GM12878 (cell line): ENCODE data around the gene CDC42EP1. TPM values are rescaled to one million over a fixed set of nuclear protein-coding genes. Genes with fewer than 3 reads are reported as not detected.

Source experiments
- ATAC-seq: fragments of 200-7000 bp; cut with Tn5 transposase; 3 replicates; pipeline ENCODE4 v1.9.1; 2020; ENCODE audit warnings: mild to moderate bottlenecking, moderate library complexity
- BruUV-seq: library from RNA; stranded (reverse); fragments of 400-500 nt; replicated peaks from 2 replicates; lab custom pipeline; 2021; lab: Mats Ljungman, UMichigan
- CTCF ChIA-PET: fragments of 300-600 bp; sonication (Branson Sonifier 250); formaldehyde crosslinking; extraction: SDS; loops from one replicate; lab custom pipeline; 2021; ENCODE audit warnings: inconsistent platforms; lab: Yijun Ruan, JAX
- POLR2A ChIA-PET: fragments of 350-600 bp; formaldehyde crosslinking; extraction: SDS; loops from one replicate; lab custom pipeline; 2021; ENCODE audit warnings: inconsistent platforms; lab: Charles Lee
- RAD21 ChIA-PET: fragments of 300-600 bp; sonication (Branson Sonifier 250); formaldehyde crosslinking; loops from one replicate; lab custom pipeline; 2023; ENCODE audit warnings: antibody characterized with exemption; ENCODE audit not compliant: unreplicated experiment; lab: Charles Lee
- SMC1A ChIA-PET: fragments of 300-600 bp; sonication (Branson Sonifier 250); formaldehyde crosslinking; loops from one replicate; lab custom pipeline; 2023; ENCODE audit not compliant: unreplicated experiment, uncharacterized antibody; lab: Charles Lee
- DNase-seq: peaks from one replicate; pipeline ENCODE4 v3.0.0-alpha.2; 2011; ENCODE audit warnings: low read depth, low spot score
- FAIRE-seq: peaks from 3 replicates; lab custom pipeline; 2011; peaks lifted over from hg19 to GRCh38; lab: Jason Lieb, UNC
- H2AFZ ChIP-seq: 2 replicates; pipeline ENCODE4 v1.6.0; 2011; ENCODE audit warnings: low read depth, low read length, control low read depth; ENCODE audit not compliant: control insufficient read depth
- H3K27ac ChIP-seq: 2 replicates; pipeline ENCODE4 v1.5.1; 2011; ENCODE audit warnings: control low read depth; ENCODE audit not compliant: control insufficient read depth, insufficient read depth
- H3K27me3 ChIP-seq, 2 experiments: replicated peaks in 1 of 2; 2 replicates each; pipeline versions ENCODE4 v1.6.0 to v1.6.1; 2011; ENCODE audit warnings: low read length in 1 of 2; ENCODE audit not compliant: control insufficient read depth in 2 of 2, insufficient read depth in 2 of 2
- H3K36me3 ChIP-seq, 2 experiments: 2 replicates each; pipeline ENCODE4 v1.5.1; 2011; ENCODE audit warnings: low read length in 1 of 2; ENCODE audit not compliant: control insufficient read depth in 2 of 2, insufficient read depth in 2 of 2
- H3K4me1 ChIP-seq: 2 replicates; pipeline ENCODE4 v1.6.1; 2011; ENCODE audit warnings: mild to moderate bottlenecking, low read length, moderate library complexity, mixed read lengths; ENCODE audit not compliant: control insufficient read depth, insufficient read depth
- H3K4me2 ChIP-seq: 2 replicates; pipeline ENCODE4 v1.6.0; 2011; ENCODE audit warnings: control low read depth; ENCODE audit not compliant: control insufficient read depth, insufficient read depth
- H3K4me3 ChIP-seq: fragments of 200-600 bp; sonication (generic); 2 replicates; pipeline ENCODE4 v1.5.1; 2016
- H3K79me2 ChIP-seq: 2 replicates; pipeline ENCODE4 v1.6.0; 2011; ENCODE audit warnings: low read length; ENCODE audit not compliant: control insufficient read depth, insufficient read depth
- H3K9ac ChIP-seq: 2 replicates; pipeline ENCODE4 v1.8.0; 2011; ENCODE audit warnings: low read length, control low read depth, mixed read lengths; ENCODE audit not compliant: control insufficient read depth, insufficient read depth
- H3K9me3 ChIP-seq: replicated peaks from 3 replicates; pipeline ENCODE4 v1.5.1; 2011; ENCODE audit warnings: mild to moderate bottlenecking, low read length; ENCODE audit not compliant: control insufficient read depth, insufficient read depth
- H4K20me1 ChIP-seq: 2 replicates; pipeline ENCODE4 v1.6.0; 2011; ENCODE audit not compliant: control insufficient read depth, insufficient read depth
- BHLHE40 ChIP-seq, 2 experiments: fragments of 450-650 bp in 1 of 2; IDR thresholded peaks; 2 replicates each; pipeline ENCODE4 v1.6.1; 2011 to 2017; ENCODE audit warnings: low read depth in 2 of 2, borderline replicate concordance in 1 of 2, improper control_type of control experiment in 1 of 2, low read length in 1 of 2, mild to moderate bottlenecking in 1 of 2
- MYC ChIP-seq: IDR thresholded peaks from 2 replicates; pipeline ENCODE4 v1.6.1; 2011; ENCODE audit warnings: mild to moderate bottlenecking, low read length, moderate library complexity, inconsistent platforms; ENCODE audit not compliant: insufficient read depth, insufficient replicate concordance, insufficient read length, severe bottlenecking
- PML ChIP-seq: IDR thresholded peaks from 2 replicates; pipeline ENCODE4 v1.6.1; 2012; ENCODE audit warnings: low read length, inconsistent platforms
- RFX5 ChIP-seq: IDR thresholded peaks from 2 replicates; pipeline ENCODE4 v1.6.1; 2011; ENCODE audit warnings: low read depth, low read length, improper control_type of control experiment
- ZNF24 ChIP-seq: fragments of 450-650 bp; IDR thresholded peaks from 2 replicates; pipeline ENCODE4 v1.6.1; 2017; ENCODE audit warnings: antibody characterized with exemption, mild to moderate bottlenecking
- WGBS: methylation state at CpG from one replicate; pipeline ENCODE4 v1.1.6; 2016; ENCODE audit warnings: low lambda C conversion rate; ENCODE audit not compliant: insufficient replicate concordance, insufficient coverage; ENCODE audit errors: missing lambda C conversion rate; 5-methylcytosine and 5-hydroxymethylcytosine counted together
- in situ Hi-C: fragments of 300-500 bp; cut with MboI; formaldehyde crosslinking; loops from 9 replicates; pipeline ENCODE4 v1.14.3; 2018; ENCODE audit warnings: mixed read lengths
- intact Hi-C: fragments of 100-400 bp; cut with micrococcal nuclease; formaldehyde crosslinking; loops from one replicate; pipeline ENCODE4 v1.14.2; 2022; ENCODE audit not compliant: unreplicated experiment
- polyA plus RNA-seq, 11 experiments: library from polyadenylated mRNA; depleted of rRNA in 4 of 11; unstranded in 6 of 11; stranded (reverse) in 5 of 11; fragments of >200 nt; fragmentation: Nextera tagmentation in 4 of 11; fragmentation: Illumina TruSeq in 1 of 11; extraction: Ambion mirVana in 4 of 11; extraction: Trizol in 1 of 11; gene quantifications; 1 replicate in 1 of 11; 2 replicates in 10 of 11; pipeline versions ENCODE4 v1.2.1 to v1.2.3, GENCODE V29; 2011 to 2016; ENCODE audit warnings: inconsistent platforms in 2 of 11, missing spikeins in 2 of 11, low read depth in 1 of 11
- total RNA-seq, 4 experiments: library from RNA; depleted of rRNA in 3 of 4; stranded (reverse); fragments of >200 nt in 3 of 4; fragmentation: Illumina TruSeq in 1 of 4; extraction: Trizol in 1 of 4; gene quantifications; 2 replicates each; pipeline versions ENCODE4 v1.2.1 to v1.2.3, GENCODE V29; 2013 to 2021
- TF ChIP-seq, protein P1 (sequence below): fragments of 450-650 bp; formaldehyde crosslinking; IDR thresholded peaks from 2 replicates; pipeline ENCODE4 v1.4.0; 2020; ENCODE audit warnings: mild to moderate bottlenecking, moderate library complexity
- TF ChIP-seq, protein P2 (sequence below): fragments of 450-650 bp; IDR thresholded peaks from 2 replicates; pipeline ENCODE4 v1.6.1; 2016; ENCODE audit warnings: mild to moderate bottlenecking, moderate library complexity, borderline replicate concordance
- TF ChIP-seq, protein P3 (sequence below): fragments of 450-650 bp; IDR thresholded peaks from 2 replicates; pipeline ENCODE4 v1.6.1; 2016; ENCODE audit warnings: mild to moderate bottlenecking

CDC42EP1 gene
- total and polyA plus RNA-seq, 10 of the 15 experiments (the other 5 are each of a cell fraction or from before 2014, with no cell fraction given) = 0.04 to 0.33 (median 0.09) TPM; not detected in 7

DNA sequence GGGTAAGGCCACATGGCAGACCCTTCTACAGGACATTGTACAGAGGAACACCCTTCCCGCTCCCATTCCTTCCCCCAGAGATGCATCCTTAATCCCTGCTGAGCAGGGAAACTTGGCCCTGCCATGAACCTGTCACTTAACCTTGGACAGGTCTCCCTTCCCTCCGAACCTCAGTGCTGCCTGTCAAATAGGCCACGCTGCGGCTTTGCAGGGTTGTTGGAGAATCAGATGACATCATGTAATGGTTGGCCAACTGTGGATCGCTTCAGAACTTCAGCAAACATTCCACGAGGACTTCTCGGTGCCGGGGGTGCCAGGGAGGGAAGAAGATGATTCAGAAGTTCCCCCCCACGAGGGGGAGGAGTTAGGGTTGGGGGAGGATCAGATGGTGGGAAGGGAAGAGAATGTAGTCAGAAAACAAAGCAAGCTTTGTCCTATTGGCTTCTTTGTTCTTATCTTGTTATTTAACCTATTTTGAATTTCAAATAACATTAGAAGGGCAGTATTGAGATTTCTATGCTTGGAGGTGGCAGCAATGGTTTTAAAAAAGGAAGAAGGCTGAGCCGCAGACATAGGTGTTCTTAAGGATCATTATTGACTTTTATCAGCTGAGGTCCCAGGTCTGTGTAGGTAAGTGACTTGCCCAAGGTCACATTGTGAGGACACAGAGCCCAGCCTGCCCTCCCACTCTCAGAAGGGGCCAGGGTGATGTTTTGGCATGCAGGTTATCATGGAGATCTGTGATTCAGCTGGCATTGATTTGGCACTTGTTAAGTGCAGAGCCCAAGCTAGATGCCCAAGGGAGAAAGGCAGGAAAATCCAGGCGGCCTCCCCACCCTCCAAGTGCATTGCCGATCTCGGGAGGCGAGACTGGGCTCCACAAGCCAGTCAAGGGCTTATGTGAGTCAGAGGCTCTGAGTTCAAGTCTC, 3.1 kb downstream of the CDC42EP1 start (continued):
- TF ChIP-seq, protein P1, sequence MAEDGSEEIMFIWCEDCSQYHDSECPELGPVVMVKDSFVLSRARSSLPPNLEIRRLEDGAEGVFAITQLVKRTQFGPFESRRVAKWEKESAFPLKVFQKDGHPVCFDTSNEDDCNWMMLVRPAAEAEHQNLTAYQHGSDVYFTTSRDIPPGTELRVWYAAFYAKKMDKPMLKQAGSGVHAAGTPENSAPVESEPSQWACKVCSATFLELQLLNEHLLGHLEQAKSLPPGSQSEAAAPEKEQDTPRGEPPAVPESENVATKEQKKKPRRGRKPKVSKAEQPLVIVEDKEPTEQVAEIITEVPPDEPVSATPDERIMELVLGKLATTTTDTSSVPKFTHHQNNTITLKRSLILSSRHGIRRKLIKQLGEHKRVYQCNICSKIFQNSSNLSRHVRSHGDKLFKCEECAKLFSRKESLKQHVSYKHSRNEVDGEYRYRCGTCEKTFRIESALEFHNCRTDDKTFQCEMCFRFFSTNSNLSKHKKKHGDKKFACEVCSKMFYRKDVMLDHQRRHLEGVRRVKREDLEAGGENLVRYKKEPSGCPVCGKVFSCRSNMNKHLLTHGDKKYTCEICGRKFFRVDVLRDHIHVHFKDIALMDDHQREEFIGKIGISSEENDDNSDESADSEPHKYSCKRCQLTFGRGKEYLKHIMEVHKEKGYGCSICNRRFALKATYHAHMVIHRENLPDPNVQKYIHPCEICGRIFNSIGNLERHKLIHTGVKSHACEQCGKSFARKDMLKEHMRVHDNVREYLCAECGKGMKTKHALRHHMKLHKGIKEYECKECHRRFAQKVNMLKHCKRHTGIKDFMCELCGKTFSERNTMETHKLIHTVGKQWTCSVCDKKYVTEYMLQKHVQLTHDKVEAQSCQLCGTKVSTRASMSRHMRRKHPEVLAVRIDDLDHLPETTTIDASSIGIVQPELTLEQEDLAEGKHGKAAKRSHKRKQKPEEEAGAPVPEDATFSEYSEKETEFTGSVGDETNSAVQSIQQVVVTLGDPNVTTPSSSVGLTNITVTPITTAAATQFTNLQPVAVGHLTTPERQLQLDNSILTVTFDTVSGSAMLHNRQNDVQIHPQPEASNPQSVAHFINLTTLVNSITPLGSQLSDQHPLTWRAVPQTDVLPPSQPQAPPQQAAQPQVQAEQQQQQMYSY (CRISPR knock-in tag) = no peak

- no peak for FAIRE-seq
- H3K4me3 ChIP-seq = no peak overlapping the region
- no peak overlapping the region for H3K9ac ChIP-seq
- H3K27ac ChIP-seq = no peak overlapping the region
- no peak overlapping the region for H3K4me2 ChIP-seq
- WGBS = 83% methylated on average over 7 of the region's 7 CpGs
- intact Hi-C loops (loop anchor here (10.0 kb wide), 1 partner anchor 249 kb away; no protein-coding TSS in a partner anchor), in situ Hi-C loops (no loop called here)
- RAD21 ChIA-PET = interaction anchor here (1.2 to 8.5 kb wide), 4 partner anchors 21 to 43 kb away, joined by 3 to 237 read pairs (median 88); partner anchors contain the start of gene GGA1
- no peak for ATAC-seq
- CTCF ChIA-PET = interaction anchor here (0.8 to 22.0 kb wide), 4 partner anchors 10 to 37 kb away, joined by 3 to 541 read pairs (median 267); partner anchors contain the start of gene LGALS2
- no peaks in the 10 kb centered on the region for H4K20me1 ChIP-seq
- BruUV-seq = no TSS peak
- H3K27me3 ChIP-seq = peaks cover 16% of the 10 kb centered on the region in 2 experiments
- no peaks in the 10 kb centered on the region for H3K36me3 ChIP-seq
- H3K4me1 ChIP-seq = peaks cover 11% of the 10 kb centered on the region
- POLR2A ChIA-PET = interaction anchor here (0.6 to 4.9 kb wide), 4 partner anchors 16 to 94 kb away, joined by 3 to 39 read pairs (median 6); partner anchors contain the start of gene LGALS2
- H3K79me2 ChIP-seq = no peaks in the 10 kb centered on the region
- no peak overlapping the region for H2AFZ ChIP-seq
- no peak for DNase-seq
- SMC1A ChIA-PET = interaction anchor here (0.8 to 3.6 kb wide), 5 partner anchors 19 to 91 kb away, joined by 3 to 26 read pairs (median 5); no protein-coding TSS in a partner anchor
- H3K9me3 ChIP-seq = no peaks in the 10 kb centered on the region
- TF ChIP-seq ZNF24 (no peak), RFX5 (no peak), PML (no peak), BHLHE40 (IDR thresholded peaks at IDR 0.05; ENCODE audit: borderline replicate concordance in 1 of 2, low read depth in 2 of 2, low read length in 1 of 2) (no peak), MYC (no peak)
- TF ChIP-seq, protein P2, sequence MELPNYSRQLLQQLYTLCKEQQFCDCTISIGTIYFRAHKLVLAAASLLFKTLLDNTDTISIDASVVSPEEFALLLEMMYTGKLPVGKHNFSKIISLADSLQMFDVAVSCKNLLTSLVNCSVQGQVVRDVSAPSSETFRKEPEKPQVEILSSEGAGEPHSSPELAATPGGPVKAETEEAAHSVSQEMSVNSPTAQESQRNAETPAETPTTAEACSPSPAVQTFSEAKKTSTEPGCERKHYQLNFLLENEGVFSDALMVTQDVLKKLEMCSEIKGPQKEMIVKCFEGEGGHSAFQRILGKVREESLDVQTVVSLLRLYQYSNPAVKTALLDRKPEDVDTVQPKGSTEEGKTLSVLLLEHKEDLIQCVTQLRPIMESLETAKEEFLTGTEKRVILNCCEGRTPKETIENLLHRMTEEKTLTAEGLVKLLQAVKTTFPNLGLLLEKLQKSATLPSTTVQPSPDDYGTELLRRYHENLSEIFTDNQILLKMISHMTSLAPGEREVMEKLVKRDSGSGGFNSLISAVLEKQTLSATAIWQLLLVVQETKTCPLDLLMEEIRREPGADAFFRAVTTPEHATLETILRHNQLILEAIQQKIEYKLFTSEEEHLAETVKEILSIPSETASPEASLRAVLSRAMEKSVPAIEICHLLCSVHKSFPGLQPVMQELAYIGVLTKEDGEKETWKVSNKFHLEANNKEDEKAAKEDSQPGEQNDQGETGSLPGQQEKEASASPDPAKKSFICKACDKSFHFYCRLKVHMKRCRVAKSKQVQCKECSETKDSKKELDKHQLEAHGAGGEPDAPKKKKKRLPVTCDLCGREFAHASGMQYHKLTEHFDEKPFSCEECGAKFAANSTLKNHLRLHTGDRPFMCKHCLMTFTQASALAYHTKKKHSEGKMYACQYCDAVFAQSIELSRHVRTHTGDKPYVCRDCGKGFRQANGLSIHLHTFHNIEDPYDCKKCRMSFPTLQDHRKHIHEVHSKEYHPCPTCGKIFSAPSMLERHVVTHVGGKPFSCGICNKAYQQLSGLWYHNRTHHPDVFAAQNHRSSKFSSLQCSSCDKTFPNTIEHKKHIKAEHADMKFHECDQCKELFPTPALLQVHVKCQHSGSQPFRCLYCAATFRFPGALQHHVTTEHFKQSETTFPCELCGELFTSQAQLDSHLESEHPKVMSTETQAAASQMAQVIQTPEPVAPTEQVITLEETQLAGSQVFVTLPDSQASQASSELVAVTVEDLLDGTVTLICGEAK = no peak
- TF ChIP-seq, protein P3, sequence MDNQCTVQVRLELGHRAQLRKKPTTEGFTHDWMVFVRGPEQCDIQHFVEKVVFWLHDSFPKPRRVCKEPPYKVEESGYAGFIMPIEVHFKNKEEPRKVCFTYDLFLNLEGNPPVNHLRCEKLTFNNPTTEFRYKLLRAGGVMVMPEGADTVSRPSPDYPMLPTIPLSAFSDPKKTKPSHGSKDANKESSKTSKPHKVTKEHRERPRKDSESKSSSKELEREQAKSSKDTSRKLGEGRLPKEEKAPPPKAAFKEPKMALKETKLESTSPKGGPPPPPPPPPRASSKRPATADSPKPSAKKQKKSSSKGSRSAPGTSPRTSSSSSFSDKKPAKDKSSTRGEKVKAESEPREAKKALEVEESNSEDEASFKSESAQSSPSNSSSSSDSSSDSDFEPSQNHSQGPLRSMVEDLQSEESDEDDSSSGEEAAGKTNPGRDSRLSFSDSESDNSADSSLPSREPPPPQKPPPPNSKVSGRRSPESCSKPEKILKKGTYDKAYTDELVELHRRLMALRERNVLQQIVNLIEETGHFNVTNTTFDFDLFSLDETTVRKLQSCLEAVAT = no peak
These were observed 3.9 kb downstream of the CDC42EP1 start for GRCh38 chr22:37564111-37564711.
